GM21786 (cell line): Measurements from ENCODE around the gene ARHGDIB.

Experiments used
- ATAC-seq: cut with Tn5 transposase; IDR thresholded peaks from one replicate; pipeline ENCODE4 v1.9.1; 2021; ENCODE audit not compliant: unreplicated experiment

ARHGDIB gene

DNA sequence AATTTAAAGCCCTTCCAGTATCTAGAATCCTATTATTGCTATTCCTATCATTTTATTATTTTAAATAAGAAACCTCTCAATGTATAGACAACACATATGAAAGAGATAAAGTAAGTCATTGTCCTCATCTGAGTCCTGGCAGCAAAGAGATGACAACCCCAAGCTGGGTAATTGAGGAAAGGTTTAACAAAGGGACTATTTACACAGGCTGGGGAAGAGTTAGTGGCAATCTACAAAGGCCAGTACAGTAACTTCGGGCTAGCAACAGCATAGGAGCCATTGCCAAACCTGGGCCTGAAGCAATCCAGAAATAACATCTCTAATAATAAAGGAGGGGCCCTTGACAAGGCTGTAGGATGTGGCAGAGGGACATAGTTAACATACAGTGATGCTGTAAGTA, 22.6 kb upstream of the ARHGDIB start:
- no peak for ATAC-seq

DNA sequence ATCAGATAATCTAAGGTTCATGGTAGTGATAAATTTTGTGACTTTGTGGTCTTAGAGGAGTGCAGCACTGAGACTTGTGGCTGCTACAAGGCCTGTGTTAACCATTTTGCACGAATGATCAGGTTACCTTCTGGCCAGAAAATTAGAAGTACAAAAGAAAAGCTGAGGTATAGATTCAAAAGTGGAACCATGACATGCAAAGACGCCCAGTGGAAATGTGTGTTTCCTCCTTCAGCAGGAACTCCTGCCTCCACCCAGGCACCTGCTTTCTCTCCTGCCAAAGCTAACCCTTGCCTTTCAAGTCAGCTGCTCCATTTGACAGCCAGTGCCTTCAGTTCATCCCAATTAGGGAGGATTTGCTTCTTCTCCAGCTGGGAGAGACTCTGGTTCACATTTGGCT, 21.6 kb upstream of the ARHGDIB start:
- no peak for ATAC-seq

DNA sequence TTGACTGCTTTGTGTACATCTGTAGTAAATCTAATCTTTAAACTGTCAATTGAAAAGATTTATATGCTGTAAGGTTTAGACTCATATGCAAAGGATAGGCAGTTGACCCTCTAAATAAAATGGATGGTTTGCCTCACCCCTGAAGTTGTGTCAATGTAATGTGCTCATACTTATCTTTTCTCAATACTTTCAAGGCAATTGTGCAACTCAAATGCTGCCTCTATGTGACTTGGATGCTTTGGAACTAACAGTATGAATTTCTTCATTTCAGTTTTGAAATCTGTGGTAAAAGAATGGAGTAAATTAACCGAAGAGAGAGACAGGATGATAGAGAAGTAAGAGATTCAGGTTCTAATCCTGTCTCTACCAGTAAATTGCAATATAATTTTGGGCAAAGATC, 21.2 kb upstream of the ARHGDIB start:
- no peak for ATAC-seq

DNA sequence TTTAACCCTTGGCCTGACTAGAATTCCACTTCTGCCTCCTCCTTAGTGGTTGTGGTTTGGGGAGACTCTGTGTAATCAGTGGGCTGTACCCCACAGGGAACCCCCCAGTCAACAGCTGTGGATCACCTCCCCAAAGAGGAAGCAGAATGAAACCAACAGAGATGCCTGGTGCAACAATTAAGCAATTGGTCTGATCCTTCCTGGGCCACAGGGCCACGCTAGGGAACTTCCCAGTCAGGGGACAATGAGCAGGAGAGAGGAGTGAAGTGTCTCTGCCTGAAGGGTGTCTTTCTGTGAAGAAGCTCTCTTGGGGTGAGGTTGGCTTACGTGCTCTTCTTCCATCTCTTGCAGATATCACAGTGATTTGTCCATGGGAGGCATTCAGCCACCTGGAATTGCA, 19.6 kb upstream of the ARHGDIB start:
- ATAC-seq, result no peak

DNA sequence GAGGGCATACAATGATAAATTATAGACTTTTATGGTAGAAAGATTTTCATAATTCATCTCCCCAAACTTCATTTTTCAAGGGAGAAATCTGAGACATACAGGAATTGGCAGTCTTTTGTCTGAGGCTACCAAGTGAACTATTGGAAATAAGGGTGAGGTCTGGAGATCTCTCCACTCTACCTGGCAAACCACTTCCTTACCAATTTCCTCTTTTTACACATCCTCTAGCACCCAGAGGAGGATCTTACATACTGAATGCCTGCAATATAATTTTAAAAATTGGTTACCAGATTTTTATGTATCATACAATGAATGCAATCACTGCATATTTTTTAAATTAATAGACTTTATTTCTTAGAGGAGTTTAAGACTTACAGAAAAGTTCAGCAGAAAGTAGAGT, 18.1 kb upstream of the ARHGDIB start:
- ATAC-seq, result no peak

DNA sequence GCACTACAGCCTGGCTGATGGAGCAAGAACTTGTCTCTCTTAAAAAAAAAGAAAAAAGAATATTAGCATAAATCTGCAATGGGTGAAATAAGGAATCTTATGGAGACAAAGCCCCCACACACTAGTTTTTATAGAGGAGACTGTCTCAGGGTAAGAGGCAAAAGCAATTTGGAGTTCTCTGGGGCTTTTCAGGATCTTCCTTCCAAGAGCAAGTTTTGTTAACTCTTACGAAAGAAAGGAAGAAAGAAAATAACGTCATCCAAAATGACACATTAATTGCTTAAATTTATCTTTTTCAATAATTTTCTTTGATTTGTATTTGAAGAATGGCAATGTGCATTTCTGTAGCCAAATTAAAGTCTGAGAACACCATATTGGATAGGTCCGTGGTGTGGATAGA, 15.3 kb upstream of the ARHGDIB start:
- ATAC-seq, result no peak

DNA sequence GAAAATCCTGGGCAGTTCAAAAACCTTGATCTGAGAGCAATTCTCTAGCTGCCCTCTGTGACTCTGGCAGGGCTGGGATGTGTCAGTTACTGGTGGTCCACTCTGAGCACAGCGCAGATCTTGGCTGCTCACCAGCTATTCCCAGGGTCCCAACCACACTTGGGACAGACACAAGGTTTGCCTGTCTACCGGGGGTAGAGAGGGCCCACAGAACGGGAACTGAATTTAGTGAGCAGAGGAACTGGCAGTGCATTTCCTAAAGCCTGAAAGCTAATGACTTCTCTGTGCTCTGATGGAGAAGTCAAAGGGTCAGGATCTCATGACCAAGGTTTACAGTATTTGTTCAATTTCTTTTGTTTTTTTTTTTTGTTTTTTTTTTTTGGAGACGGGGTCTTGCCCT, 14.1 kb upstream of the ARHGDIB start:
- ATAC-seq, result no peak

DNA sequence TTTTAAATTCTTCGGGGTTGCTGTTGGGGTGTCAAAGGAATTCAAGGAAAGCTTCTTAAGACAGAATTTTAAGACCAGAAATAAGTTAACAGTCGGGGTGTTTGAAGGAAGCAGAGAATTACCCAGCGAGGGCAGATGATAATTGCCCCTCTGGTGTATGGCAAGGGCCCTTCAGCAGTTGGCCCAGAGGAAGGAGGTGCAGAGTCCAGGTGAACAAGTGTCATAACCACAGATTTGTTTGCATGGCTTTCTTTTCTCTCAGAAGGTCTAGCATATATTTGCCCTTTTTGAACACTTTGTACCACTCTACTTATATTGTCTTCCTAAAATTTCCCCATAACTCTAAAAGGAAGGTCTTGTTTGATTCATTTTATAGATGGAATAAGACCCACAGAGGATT, 13.2 kb upstream of the ARHGDIB start:
- ATAC-seq, result no peak

DNA sequence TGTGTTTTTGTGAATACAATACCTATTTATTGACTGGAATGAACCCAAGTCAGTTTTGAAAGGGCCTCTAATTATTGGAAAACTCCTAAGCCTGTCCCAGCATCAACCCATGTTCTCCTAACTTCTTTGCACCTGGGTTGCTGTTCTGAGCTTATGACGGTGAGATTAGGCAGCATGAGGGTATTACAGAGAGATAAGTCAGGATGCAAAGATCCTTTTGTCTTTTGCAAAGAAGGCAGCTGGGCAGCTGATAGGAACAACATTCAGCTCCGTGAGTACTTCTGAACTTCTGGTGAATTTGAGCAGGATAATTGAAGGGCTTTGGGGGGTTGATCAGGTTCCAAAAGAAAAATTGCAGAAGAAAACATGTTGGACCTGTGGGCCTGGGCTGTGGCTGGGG, 11.4 kb upstream of the ARHGDIB start, which contains the start of gene PDE6H:
TSS of gene PDE6H (plus strand) at position 227 of the 400 bp plus-strand sequence. CDS start 4,971 bp downstream, outside the sequence.
- no peak for ATAC-seq

DNA sequence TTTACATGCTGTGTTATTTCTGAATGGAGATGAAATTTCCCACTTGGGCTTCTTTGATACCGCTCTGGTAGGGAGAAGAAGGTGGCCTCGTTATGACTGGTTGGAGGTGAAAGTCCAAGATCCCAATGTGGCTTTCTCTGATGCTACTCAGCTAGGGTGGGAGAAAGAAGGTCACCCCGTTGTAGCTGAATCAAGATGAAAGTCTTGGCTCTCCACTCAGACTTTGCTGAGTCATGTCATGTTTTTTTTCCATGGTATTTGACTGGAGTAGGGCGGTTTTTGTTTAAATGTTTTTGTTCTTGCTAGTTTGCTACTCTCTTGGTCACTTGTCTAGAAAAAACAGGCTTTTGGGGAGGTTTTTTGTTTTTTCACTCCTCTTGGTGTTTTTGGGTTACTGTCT, 9.1 kb upstream of the ARHGDIB start:
- no peak for ATAC-seq

DNA sequence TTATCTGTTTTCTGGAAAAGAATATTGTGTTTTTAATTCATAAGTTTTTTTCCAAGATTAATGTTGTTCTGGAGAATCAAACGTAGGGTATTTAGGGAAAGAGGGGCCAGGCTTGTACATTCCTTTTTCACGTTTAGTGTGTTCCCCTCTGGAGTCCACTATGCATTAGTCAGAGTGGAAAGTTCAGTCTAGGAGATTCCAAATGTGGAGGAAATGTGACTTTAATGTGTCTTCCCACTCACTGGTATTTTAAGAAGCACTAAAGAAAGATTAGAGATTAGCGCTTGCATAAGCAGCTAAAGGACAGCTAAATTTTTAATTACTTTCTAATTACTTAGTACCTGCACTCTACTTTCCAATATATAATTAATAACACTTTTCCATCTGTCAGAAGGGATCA, 7.1 kb upstream of the ARHGDIB start:
- no peak for ATAC-seq

DNA sequence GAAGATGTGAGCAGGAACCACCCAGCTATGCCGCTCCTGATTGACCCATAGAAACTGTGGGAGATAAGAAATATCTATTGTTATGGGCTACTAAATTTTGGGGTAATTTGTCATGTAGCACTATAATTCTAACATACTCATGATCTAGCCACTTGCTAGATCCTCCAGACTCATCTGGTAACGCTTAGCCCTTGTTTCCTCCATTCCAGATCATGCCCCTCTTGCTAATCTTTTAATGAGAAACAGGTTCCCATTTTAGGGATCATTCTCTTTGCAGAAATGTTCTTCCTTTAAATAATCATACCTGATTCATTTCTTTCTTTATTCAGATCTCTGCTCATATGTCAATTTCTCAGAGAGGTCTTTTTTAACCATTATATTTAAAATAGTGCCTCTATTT, 3.8 kb upstream of the ARHGDIB start:
- ATAC-seq, result no peak

DNA sequence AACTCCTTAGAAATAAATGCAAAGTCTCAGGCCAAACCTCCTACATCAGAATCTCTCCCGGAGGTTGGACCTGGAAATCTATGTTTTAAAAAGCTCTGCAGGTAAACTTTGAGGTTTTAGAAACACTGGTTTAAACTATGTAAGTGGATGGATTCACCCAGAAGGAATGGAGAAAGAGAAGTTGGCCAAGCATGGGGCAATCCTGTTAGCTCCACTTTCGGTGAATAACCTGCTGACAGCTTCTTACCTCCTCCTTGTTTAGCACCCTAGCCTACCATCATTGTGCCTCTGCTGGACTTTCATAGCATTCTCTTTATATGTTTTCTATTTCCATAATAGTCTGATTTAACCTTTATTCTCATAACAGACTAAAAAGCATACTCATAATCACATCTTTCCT, 3.0 kb upstream of the ARHGDIB start:
- ATAC-seq, result no peak

DNA sequence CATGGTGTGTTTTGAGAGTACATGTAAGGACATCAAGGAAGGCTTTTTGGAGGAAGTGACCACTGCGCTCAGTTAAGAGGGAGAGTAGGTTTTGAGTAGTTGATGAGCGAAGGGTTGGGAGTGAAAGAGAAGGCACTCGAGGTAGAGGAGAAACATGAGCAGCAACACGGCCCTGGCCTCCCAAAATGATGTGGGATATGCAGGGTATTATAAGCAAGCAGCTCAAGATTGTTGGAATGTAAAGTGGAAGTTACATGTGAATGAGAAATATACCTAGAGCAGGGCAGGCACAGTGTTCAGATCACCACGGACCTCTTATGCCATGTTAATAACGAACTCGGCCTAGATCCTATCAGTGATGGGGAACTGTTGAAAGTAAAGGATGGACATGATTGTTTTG, 2.1 kb upstream of the ARHGDIB start:
- no peak for ATAC-seq

DNA sequence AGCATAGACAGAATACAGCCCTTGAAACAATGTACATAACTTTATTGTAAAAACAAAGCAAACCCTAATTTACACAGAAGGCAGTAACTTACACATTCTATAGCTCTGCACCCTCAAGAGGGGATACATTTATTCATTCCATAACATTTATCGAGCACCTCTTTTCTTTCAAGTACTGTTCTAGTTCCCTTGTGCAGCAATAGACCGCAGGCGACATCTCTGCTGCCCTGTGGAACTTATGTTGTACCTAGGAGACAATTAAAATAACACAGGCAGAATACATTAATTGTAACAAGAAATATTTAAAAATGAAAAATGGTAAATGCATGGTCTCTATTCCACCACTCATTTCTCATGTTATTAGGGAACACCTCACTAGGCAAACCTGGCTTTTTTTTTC, 1.4 kb upstream of the ARHGDIB start:
- no peak for ATAC-seq

DNA sequence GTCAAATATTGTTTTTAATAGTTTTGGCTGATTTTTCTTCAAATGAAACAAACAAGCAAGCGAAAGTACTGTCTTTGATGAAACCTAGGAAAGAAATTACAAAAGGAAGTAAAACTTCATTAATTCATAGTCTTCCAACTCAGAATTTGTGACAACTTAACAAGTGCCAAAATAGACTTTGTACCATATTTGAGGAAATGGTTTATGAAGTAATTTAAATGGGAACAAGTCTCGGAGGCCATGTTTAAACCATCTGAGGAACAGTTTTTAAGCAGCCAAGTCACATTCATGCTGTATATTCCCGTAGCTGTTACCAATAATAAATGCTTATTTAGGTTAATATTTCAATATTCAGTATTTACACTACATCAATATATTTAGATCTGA, 745 bp upstream of the ARHGDIB start:
- no peak for ATAC-seq

DNA sequence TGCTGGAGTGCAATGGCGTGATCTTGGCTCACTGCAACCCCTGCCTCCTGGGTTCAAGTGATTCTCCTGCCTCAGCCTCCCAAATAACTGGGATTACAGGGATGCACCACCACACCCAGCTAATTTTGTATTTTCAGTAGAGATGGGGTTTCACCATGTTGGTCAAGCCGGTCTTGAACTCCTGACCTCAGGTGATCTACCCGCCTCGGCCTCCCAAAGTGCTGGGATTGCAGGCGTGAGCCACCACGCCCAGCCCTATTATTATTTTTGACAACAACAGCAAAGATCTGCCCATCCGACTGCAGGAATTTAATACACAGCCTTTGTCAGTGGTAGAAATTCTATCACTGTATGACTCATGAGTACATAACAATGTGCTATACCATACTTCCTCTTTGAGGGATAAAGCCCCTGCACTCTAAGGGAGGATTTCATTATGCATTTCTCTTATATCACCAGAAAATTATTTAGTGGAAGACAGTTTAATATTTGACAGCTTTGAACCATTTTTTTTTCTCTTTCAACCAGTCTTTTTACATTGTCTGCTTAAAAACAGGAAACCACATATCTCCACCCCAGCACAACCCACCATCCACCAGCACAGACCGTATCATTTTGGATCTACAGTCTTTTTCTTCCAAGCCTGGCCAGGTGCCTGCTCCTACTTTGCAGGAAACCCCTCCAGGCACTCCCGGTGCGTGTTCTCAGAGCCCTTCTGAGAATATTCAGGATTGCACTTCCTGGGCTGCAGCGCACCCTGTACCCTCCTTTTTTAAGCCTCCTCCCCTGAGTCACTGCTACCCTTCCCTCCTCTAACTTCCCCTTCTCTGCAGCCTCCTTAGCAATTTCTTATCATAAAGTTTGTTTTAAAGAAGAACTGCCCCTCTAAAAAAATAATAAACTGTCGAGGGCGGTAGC, 594 bp downstream of the ARHGDIB start:
- peak; percentile 23 for ATAC-seq

DNA sequence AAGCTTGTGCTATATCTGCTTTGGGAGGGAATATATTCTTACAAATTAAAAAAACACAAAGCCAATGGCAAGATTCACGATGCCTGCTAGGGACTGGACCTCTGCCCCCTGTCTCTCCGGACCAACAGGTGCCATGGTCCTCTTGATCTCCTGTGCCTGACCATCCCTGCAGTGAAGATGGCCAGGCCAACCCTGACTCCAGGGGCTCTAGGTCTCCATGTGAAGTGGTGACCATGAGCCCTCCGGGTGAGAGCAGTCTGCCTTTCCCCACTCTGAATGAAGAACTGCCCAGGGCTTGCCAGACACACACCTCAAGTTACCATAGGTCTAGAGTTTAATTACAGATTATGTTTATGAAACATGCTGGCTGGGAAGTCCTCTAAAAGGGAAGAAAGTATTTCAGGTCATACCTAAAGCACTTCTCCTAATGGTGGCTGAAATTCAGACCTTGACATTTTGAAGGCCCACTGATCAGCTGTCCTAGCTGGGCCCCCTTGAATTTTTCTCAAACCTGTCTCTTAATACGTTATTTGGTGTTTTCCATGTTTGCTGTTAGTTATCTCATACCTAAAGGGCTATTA, 1.4 kb downstream of the ARHGDIB start:
- no peak for ATAC-seq

DNA sequence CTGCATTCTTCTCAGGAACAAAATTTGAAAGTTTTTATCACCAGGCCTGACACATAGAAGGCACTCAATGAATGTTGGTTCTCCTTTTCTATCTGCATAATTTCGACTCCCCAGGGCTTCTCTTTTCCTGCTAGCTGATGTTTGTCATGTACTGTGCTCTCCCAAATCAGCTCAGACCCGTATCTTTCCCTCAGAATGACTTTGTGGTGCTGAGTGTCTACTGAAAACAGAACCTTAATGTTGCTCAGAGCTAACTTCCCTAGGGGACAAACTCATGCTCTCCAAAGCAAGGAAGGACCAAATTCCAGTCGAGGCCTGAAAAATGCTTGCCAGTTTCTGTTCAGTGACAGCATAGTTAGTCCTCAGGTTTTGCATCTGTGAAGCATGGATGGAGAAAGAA, 1.9 kb downstream of the ARHGDIB start:
- no peak for ATAC-seq

DNA sequence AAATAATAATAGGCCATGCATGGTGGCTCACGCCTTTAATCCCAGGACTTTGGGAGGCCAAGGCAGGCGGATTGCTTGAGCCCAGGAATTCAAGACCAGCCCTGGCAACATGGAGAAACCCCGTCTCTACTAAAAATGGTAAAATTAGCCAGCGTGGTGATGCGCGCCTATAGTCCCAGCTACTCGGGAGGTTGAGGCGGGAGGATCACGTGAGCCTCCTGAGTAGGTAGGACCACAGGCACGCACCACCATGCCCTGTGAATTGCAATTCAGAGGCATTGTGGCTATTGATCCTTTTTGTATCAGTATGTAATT, 2.3 kb downstream of the ARHGDIB start:
- no peak for ATAC-seq

DNA sequence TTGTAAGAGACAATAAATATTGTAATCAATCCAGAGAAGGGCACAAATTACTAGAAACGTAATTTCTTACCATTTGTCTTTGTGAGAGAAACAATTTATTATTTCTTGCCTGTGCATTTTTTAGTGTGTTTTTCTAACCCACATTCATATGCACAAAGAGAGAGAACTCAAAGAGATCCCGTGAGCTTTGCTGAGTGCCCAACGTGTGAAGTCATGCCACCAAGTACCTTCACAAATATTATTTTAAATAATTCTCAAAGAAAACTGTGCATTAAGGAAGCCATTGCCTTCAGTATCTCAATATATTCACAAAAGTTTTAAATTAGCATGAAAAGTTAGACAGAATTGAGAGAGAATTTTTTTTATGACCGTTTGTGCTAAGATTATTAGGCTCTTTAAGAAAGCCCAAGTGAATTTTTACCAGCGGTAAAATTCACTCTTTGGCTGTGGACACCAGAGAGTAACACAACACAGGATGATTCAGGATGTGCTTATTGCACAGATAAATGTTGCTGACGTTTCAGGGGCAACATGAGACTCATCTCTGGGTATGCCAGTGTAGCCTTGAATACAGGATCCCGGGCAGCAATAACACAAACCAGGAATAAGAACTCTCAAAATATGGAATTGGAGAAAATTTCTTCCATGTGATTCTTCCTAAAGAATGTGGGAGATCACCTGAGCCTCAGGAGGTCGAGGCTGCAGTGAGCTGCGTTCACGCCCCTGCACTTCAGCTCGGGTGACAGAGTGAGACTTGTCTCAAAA, 2.9 kb downstream of the ARHGDIB start:
- ATAC-seq, result no peak

DNA sequence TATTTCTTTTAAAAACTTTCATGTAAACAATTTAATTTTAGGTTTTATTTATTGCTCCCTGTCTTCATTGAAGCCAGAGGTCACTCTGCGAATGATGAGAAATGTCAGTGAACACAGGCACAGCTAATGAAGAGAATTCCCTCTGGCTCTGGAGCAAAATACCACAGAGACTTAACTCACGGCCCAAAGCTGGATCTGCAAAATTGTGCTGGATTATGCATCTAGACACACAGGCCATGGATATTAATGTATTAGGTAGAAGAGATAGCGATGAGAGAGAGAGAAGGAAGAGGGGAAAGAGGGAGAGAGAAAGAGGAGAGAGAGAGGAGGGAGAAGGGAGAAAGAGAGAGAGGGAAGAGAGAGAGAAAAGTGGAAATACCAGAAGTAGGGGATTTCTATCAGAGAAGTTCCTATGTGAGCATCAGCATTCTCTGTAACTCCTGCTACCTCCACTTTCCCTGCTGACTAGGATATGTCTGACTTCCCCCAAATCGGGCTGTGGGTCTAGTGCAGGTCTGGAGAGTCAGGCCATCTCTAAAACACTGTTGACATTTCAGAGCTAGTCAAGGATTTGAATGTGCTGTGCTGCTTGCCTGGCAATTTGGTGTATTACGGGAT, 3.7 kb downstream of the ARHGDIB start:
- ATAC-seq, result no peak
